Endothelial cell of umbilical vein (primary cell): ENCODE results near the gene VAPB.

ENCODE experiments used
- CTCF ChIP-seq, 2 donors: IDR thresholded peaks; 1 replicate in 1 of 2; 2 replicates in 1 of 2; pipeline ENCODE4 v1.5.1; 2011; ENCODE audit warnings: low read length in 2 of 2, mild to moderate bottlenecking in 2 of 2, moderate library complexity in 2 of 2, control low read depth in 1 of 2, inconsistent platforms in 1 of 2, low read depth in 1 of 2; ENCODE audit not compliant: insufficient read depth in 1 of 2; ENCODE audit errors: extremely low read depth in 1 of 2
- EZH2 ChIP-seq: IDR thresholded peaks from 2 replicates; pipeline ENCODE4 v1.6.1; 2012; ENCODE audit warnings: borderline replicate concordance, low read depth, mild to moderate bottlenecking, moderate library complexity, low read length, inconsistent platforms; ENCODE audit not compliant: severe bottlenecking
- POLR2A ChIP-seq: IDR thresholded peaks from 2 replicates; pipeline ENCODE4 v1.6.1; 2012; ENCODE audit warnings: low read depth, mild to moderate bottlenecking, control low read depth, low read length

GRCh38 chr20:58446960-58447265 is 57.9 kb downstream of the VAPB start:
- TF ChIP-seq CTCF (IDR thresholded peaks at IDR 0.05; ENCODE audit: extremely low read depth in 1 of 2, insufficient read depth in 1 of 2, low read depth in 1 of 2, low read length in 2 of 2) (no peak), POLR2A (no peak), EZH2 (no peak)
